ENCODE results near the gene LRP1-AS.

GRCh38 chr12:57126061-57126460, 21.4 kb downstream of the LRP1-AS start:
- TF ChIP-seq CTCF (IDR thresholded peaks at IDR 0.05; ENCODE audit: borderline replicate concordance, extremely low read depth, low read length, poor library complexity, severe bottlenecking) = no peak
- no peak for TF ChIP-seq EZH2 (IDR thresholded peaks at IDR 0.05; ENCODE audit: borderline replicate concordance, low read depth, low read length, severe bottlenecking)

All from DND-41 (cell line).